GM18858 (cell line): ENCODE measurements around the gene DDX10.
"Not testable (repeated sequence)": the region's sequence is repeated elsewhere in the genome, so short reads cannot be mapped to it uniquely, and the experiment has no call there.

Source experiments
- ATAC-seq: cut with Tn5 transposase; IDR thresholded peaks from one replicate; pipeline ENCODE4 v1.9.1; 2021; ENCODE audit not compliant: unreplicated experiment

Gene DDX10

GRCh38 chr11:108664730-108665525, at the start of gene DDX10:
TSS of gene DDX10 (plus strand) at chr11:108665069. CDS start at chr11:108665154, 85 bp downstream.
- ATAC-seq, result peak; percentile 68

GRCh38 chr11:108616549-108616948, 48.3 kb upstream of the DDX10 start:
- ATAC-seq, result no peak

GRCh38 chr11:108617055-108617454, 47.8 kb upstream of the DDX10 start:
- no peak for ATAC-seq

- ATAC-seq, result no peak
These were observed 46.3 kb upstream of the DDX10 start for GRCh38 chr11:108618529-108618928.

- ATAC-seq, result peak; percentile 86
These were observed 43.7 kb upstream of the DDX10 start for GRCh38 chr11:108620958-108621772.

- ATAC-seq, result no peak
These were observed 42.5 kb upstream of the DDX10 start for GRCh38 chr11:108622341-108622740.

- no peak for ATAC-seq
These were observed 40.5 kb upstream of the DDX10 start for GRCh38 chr11:108624196-108624925.

GRCh38 chr11:108628326-108628725, 36.5 kb upstream of the DDX10 start:
- no peak for ATAC-seq

GRCh38 chr11:108628812-108629211, 36.1 kb upstream of the DDX10 start:
- ATAC-seq, result no peak

GRCh38 chr11:108629274-108629673, 35.6 kb upstream of the DDX10 start:
- no peak for ATAC-seq

GRCh38 chr11:108632041-108632704, 32.7 kb upstream of the DDX10 start:
- no peak for ATAC-seq

GRCh38 chr11:108635106-108635505, 29.8 kb upstream of the DDX10 start:
- no peak for ATAC-seq

GRCh38 chr11:108636222-108636621, 28.6 kb upstream of the DDX10 start:
- no peak for ATAC-seq

GRCh38 chr11:108639146-108639545, 25.7 kb upstream of the DDX10 start:
- ATAC-seq, result no peak

- ATAC-seq, result not testable (repeated sequence)
These were observed 23.1 kb upstream of the DDX10 start for GRCh38 chr11:108641752-108642151.

- ATAC-seq, result no peak
These were observed 20.9 kb upstream of the DDX10 start for GRCh38 chr11:108643974-108644373.

- ATAC-seq, result no peak
These were observed 18.9 kb upstream of the DDX10 start for GRCh38 chr11:108645970-108646369.

GRCh38 chr11:108647387-108647700, 17.5 kb upstream of the DDX10 start:
- ATAC-seq, result no peak

GRCh38 chr11:108647701-108648527, 17.0 kb upstream of the DDX10 start:
- peak; percentile 70 for ATAC-seq

GRCh38 chr11:108648528-108648885, 16.4 kb upstream of the DDX10 start:
- no peak for ATAC-seq
